GM21390 (cell line): ENCODE results near the gene HAGHL.

ENCODE experiments used
- ATAC-seq: cut with Tn5 transposase; IDR thresholded peaks from one replicate; pipeline ENCODE4 v1.9.1; 2021; ENCODE audit not compliant: unreplicated experiment

HAGHL gene

GRCh38 chr16:726438-727290, at the start of gene HAGHL, which contains the start of gene CCDC78:
Gene HAGHL, plus strand, starts transcription at chr16:727106. Its CDS starts 404 bp downstream, at chr16:727510.
Gene CCDC78, minus strand, starts transcription at chr16:726443. Its CDS starts 76 bp downstream, at chr16:726367.
- ATAC-seq = no peak

GRCh38 chr16:677316-678190, 49.4 kb upstream of the HAGHL start:
- ATAC-seq = no peak

GRCh38 chr16:678209-678857, 48.6 kb upstream of the HAGHL start:
- ATAC-seq = no peak

- ATAC-seq = no peak
Measured at GRCh38 chr16:678858-679813, 47.8 kb upstream of the HAGHL start.

DNA sequence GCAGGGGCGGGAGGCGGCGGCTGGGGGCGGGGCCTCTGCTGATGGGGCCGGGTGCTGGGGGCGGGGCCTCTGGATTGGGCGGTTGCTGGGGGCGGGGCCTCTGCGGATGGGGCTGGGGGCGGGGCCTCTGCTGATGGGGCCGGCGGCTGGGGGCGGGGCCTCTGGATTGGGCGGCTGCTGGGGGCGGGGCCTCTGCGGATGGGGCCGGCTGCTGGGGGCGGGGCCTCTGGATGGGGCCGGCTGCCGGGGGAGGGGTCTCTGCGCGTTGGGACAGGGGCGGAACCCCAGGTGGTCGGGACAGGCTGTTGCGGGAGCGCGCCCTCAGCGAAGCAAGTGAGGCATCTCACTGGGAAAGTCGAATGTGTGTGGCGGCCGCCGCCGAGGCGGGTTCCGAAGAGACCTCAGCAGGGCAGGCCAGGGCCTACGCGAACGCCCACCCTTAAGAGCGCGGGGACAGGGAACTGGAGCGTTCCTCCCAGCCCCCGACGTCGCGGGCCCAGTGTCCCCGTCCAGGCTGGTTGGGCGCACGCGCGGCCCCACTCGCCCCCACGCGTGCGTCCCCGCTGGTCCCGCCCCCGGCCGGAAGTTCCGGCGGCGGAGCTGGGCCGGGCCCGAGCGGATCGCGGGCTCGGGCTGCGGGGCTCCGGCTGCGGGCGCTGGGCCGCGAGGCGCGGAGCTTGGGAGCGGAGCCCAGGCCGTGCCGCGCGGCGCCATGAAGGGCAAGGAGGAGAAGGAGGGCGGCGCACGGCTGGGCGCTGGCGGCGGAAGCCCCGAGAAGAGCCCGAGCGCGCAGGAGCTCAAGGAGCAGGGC, 46.9 kb upstream of the HAGHL start, which contains the start of gene STUB1:
Gene STUB1 (plus strand): TSS at position 597 of the 811 bp plus-strand sequence. CDS start 116 bp downstream, at position 713.
- peak; percentile 37 for ATAC-seq

DNA sequence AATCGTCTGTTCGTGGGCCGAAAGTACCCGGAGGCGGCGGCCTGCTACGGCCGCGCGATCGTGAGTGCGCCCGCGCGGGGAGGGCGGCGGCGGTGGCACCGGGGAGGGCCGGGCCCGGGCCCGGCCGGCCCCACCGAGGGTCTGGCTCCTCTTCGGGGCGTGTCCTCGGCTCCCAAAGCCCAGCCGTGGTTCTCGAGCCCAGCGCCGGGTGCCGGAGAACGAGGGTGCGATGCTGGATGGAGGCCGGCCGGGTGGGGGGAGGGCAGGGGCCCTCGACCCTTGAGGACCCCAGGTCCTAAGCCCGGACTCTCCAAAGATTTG, 46.3 kb upstream of the HAGHL start:
- no peak for ATAC-seq

- no peak for ATAC-seq
Measured at GRCh38 chr16:680967-681745, 45.8 kb upstream of the HAGHL start.

DNA sequence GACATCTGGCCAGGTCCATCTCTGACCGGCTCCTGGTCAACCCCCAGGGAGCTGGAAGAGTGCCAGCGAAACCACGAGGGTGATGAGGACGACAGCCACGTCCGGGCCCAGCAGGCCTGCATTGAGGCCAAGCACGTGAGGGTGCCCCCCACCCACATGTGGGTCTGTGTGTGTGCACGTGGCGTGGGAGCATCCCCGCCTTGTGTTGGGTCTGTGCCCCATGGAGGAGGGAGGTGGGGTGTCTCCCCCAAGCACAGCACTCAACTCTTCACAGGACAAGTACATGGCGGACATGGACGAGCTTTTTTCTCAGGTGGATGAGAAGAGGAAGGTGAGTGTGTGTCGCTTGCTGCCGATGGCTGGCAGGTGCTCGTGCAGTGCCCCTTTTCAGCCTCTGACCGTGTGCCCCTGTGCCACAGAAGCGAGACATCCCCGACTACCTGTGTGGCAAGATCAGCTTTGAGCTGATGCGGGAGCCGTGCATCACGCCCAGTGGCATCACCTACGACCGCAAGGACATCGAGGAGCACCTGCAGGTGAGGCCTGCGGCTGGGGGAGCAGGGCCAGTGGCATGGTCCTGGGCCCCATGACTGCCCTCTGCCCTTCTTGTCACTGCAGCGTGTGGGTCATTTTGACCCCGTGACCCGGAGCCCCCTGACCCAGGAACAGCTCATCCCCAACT, 45.0 kb upstream of the HAGHL start:
- ATAC-seq = no peak

DNA sequence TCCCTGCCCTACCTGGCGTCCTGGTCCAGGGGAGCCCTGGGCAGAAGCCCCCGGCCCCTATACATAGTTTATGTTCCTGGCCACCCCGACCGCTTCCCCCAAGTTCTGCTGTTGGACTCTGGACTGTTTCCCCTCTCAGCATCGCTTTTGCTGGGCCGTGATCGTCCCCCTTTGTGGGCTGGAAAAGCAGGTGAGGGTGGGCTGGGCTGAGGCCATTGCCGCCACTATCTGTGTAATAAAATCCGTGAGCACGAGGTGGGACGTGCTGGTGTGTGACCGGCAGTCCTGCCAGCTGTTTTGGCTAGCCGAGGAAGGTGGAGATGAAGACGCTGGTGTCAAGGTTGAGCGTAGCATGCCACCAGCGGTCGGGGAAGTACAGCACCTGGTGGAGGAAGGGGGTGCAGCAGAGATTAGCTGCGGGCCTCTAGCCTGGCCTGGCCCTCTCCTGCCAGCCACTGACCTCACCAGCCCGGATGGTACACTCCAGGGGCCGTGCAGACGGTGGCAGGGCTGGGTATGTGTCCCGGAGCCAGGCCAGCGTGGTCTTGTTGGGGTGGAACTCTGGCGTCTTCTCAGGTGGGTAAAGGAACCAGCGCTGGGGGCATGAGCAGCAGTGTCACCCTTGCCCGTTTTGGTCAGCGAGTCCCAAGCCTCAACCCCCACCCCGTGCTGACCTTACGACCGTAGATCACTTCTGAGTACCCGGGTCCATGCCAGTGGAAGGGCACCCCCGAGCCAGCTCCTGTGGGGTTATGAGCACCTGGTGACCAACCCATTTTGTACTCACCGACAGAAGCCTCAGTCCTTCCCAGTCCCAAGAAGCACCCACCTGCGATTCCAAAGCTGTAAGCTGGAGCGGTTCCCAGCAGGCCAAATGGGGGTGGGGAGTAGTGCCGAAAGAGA, 44.2 kb upstream of the HAGHL start:
- ATAC-seq = no peak

- ATAC-seq = no peak
Measured at GRCh38 chr16:683396-684070, 43.4 kb upstream of the HAGHL start.

- ATAC-seq = peak; percentile 72
Measured at GRCh38 chr16:684071-684794, 42.7 kb upstream of the HAGHL start, which contains the start of gene JMJD8. Gene JMJD8, minus strand, starts transcription at chr16:684334. Its CDS starts 15 bp downstream, at chr16:684319.

DNA sequence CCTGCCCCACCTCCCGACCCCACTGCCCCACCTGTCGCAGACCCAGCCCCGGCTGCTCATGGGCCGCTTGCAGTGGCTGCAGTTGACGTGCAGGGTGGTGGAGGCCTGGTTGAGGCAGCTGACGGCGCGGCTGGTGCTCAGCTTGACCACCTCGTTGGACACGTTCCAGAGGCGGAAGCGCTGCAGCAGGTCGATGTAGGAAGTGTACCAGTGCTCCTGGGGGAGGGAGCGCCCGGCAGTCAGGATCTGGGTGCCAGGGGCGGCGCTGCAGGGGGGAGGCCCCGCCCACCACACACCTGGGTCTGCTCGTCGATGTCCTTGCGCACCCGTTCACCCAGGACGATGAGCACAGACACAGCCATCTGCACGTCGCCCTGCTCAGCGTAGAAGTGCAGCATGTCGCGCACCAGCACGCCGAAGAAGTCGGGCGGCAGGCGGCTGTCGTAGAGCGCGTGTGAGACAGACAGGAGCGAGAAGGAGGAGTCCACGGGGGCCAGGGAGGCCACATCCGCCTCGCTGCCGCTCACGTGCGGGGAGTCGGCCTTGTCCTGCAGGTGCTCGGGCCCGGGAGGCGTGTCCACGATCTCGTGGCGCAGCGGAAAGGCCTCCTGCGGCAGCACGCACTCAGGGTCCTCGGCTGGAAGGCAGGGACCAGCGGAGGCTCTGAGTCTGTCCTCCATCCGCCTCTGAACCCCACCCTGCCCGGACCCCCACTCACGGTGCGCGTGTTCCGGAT, 41.8 kb upstream of the HAGHL start:
- ATAC-seq = no peak

- no peak for ATAC-seq
Measured at GRCh38 chr16:685967-686366, 40.9 kb upstream of the HAGHL start.

- no peak for ATAC-seq
Measured at GRCh38 chr16:686459-687260, 40.2 kb upstream of the HAGHL start.
